8988T (cell line): ENCODE results near the gene ANKRD53.

Experiments
- DNase-seq: peaks from one replicate; pipeline ENCODE4 v3.0.0; 2011

Gene ANKRD53

DNA sequence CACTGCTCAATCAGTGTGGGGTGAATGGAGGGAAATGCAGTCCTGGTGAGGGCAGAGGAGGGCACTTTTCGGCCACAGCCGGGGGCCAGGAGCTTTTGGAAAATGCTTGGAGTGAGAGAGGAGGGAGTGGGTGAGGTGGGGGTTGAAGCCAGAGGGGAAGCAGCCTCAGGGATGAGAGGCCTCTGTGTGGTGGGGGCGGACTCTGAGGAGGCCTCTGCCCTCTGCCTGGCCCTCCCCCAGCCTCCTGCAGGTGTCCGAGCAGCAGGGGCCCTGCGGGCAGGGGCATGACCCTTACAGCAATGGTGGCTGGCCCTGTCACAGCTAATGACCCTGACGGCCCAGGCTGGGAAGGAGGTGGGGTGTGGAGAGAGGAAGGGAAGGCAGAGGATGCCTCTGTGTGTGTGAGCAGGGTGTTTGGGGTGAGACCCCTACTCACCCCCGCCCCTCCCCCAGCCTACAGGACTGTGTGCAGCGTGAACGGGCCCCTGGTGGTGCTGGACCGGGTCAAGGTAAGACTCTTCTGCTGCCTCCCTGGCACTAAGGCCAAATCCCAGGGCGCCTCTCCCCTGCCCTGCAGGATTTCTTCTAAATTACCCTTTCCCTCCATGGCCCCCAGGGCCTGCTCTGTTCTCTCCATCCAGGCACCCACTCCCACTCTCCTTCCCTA lies 35.1 kb upstream of the ANKRD53 start:
- no peak for DNase-seq

- no peak for DNase-seq
These were observed 34.2 kb upstream of the ANKRD53 start for GRCh38 chr2:70944111-70944690.

DNA sequence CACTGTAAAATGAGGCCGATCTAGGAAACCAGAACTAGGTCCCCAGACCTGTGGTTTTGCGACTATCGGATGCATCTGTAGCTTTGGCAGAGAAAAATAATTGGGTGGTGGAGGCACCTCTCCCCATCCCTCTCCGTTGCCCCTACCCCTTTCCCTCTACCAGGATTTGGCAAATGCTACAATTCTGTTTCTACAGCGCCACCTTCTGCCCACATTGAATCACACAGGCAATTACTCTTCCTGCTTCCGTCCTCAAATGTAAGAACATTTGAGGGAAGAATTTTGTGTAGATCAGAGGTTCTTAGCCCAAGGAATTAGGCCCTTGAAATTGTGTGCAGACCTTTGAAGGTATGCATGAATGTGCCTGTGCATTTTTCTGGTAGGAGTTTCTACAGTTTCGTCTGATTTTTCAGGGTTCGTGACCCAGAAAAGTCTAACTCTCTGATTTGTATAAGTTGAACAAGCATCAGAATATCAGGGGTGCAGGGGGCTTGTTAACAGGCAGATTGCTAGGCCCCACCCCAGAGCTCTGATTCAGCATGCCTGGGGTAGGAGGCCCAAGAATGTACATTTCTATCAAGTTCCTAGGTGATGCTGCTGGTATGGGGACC lies 31.5 kb upstream of the ANKRD53 start:
- no peak for DNase-seq

DNA sequence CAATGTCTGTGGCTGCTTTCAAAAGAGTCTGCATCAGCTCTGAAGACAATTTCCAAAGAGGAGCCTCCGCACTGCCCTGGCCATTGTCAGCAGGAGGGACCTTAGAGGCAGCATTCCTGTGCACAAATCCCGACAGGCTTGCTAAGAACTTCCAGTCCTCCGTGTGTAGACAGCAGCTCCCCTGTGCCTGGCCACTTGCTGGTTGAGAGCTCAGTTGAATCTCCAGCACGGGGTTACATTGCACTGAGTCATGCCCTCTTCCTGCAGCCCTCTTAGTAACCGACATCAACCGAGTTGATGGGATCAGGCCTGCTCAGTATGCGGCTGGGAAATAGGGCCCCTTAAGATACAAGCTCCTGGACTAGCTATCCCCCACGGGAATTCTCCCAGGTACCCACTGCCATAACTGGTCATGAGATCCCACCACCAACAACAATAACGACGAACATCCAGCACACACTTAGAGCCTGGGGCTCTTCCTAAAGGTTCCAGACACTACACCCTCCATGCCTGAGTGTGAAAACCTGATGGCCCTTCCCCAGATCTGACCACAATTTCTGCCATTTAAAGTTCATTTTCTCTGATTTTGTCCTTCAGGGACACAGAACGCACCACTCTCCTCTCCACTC lies 30.8 kb upstream of the ANKRD53 start:
- no peak for DNase-seq

GRCh38 chr2:70948337-70949003 lies 30.0 kb upstream of the ANKRD53 start:
- DNase-seq = peak; percentile 68

DNA sequence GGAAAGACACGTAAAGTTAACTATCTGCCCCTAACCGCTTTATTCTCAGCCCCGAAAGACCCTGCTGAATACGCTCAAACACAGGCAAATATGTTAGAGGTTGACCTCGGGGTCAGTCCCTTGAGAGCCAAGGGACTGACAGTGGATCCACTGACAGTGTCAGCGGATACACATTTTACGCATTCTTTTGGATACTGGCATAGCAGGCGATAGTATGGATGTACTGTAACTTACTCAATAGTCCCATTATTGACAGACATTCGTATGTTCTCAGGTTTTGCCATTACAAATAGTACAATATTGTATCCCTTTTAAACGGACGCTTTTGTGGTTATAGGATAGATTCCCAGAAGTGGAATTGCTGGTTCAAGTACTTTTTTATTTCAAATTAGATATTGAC lies 29.3 kb upstream of the ANKRD53 start:
- DNase-seq = no peak

GRCh38 chr2:70954886-70955285 lies 23.5 kb upstream of the ANKRD53 start:
- no peak for DNase-seq

DNA sequence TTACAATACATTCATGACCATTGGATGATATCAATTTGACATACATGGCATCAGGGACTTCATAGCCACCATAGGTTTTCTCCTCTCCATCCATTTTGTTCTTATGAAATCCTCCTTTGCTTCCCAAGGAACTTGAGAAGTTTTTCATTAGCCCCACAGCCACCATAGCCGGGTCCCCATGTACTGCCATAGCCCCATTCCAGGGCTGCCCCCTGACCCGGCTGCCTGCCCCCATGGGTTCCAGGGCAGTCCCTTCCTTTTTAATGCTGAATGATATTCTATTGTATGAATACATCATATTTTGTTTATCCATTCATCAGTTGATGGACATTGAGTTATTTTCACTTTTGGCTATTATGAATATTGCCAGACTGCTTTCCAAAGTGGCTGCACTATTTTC lies 22.3 kb upstream of the ANKRD53 start:
- DNase-seq = no peak

- no peak for DNase-seq
These were observed 20.6 kb upstream of the ANKRD53 start for GRCh38 chr2:70957798-70958197.

GRCh38 chr2:70958759-70959158 lies 19.7 kb upstream of the ANKRD53 start:
- no peak for DNase-seq

DNA sequence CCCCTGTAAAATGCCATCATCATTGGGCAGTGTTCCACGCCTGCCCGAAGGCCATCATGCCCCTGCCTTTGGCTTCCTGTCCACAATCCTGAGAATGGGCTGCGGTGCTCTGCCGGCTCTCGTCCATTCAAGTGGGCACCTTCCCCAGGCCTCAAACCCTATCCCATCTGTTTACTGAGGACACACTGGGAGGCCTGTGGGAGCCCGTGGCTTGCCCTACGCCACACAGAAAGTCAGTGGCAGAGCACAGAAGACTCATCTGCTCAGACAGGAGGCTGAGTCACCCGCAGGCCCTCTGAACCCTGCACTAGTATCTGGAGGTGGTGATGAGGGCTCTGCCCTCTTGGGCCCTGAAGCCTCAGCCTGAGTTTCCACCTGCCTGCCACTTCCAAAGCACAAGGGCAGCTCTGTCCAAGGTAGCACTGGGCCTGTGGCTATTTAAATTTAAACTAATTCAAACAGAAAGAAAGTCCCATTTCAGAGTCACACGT lies 19.1 kb upstream of the ANKRD53 start:
- no peak for DNase-seq

DNA sequence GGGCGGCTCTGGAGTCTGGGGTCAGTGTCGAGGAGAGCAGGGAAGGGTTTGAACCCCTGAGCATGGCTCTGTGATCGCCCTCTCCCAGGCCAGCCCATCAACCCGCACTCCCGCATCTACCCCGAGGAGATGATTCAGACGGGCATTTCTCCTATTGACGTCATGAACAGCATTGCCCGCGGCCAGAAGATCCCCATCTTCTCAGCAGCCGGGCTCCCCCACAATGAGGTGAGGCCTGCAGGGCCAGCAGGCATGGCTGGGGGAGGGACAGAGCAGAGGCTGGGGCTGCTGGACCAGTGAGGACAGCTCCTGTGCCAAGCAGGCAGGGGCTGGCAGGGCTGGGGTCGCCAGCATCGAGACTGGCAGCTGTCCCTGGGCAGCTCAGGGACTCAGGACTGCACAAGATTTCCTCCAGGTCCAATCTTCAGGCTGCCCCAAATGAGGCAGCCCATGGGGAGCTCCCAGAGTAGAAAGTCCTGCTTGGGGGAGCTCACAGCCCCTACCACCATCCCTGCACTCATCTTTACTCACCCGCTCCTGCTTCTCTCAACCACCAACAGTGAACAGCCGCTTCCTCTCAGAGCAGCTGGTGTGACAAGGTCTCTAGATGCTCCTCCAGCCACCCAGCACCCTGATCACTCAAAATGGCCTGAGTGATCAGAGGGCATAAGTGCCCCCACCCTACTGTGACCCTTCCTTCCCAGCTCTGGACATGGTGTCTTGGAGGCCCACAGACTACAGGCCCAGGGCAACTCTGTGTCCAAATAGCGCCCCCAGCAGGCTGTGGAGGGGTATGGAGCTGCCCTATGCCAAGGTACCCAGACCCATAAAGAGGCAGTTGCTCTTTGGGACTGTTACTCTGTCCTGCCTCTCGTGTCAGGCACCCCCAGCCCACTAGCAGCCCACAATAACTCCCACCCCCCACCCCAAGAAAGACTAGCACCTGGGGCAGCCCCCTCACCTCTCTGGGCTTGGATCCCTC lies 18.3 kb upstream of the ANKRD53 start:
- DNase-seq = no peak

DNA sequence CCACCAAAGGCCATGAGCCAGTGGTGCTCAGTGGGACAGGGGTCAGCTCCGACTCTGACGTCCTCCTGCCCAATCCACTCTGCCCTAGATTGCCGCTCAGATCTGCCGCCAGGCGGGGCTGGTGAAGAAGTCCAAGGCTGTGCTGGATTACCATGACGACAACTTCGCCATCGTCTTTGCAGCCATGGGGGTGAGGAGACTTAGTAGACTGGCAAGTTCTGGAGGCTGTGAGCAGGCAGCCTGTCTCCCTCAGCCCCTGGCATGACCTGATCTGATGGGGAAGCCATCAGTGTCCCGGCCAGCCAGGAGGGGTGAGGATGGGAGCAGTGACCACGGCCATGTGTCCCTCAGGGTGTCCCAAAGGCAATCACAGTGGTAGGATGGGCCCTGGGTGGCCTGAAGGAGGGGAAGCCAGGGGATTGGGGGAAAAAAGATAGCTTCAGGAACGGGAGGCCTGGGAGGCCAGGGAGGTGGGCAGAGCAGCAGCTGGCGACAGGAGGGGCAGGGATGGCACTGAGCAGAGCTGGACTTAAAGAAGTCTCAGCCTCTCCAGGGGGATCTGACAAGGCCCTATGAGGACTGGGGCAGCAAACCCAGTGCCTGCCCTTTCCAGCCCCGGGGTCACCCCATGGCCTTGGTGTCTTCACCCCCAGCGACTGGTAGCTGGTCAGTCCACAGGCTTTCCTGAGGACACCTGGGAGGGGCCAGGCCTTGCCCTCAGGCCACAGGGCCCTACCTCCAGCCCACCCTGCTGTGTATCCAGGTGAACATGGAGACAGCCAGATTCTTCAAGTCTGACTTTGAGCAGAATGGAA lies 17.4 kb upstream of the ANKRD53 start:
- no peak for DNase-seq

DNA sequence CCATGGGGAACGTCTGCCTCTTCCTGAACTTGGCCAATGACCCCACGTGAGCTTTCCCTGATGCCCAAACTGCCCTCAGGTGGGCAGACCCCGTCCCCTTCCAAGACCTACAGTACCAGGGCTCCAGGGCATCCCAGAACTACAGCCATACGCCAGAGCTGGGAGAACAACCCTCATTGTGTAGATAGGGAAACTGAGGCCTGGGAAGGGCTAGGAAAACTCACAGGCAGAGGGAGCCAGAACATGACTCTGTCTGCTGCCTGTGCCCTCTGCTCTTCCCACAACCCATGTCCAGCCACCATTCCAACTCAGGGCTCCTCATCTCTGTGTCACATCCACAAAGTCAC lies 16.8 kb upstream of the ANKRD53 start:
- DNase-seq = no peak

DNA sequence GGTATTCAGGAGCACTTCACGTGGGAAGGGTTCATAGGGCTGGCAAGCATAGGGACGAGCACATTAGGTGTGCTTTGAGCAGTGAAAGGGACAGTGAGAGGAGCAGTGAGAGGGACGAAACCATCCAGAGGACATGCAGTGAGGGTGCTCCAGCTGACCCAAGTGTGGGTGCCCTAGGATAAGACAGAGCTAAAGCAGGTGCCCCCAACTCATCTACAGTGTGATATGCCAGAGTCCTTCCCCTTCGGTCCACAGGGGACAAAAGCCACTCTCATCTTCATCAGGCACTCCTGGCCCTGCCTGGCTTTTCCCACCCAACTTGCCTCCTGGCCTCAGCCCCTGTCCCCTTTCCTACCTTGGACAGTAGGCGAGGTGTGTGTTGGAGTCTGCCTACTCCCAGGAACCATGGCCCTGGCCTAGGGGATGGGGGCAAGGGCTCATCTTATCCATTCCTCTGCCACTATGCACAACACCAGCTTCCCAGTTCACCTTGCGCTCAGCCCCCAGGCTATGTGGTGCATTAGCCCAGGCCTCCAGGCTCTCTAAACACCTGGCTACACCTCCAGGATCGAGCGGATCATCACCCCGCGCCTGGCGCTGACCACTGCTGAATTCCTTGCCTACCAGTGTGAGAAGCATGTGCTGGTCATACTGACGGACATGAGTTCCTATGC lies 16.1 kb upstream of the ANKRD53 start:
- DNase-seq = no peak

DNA sequence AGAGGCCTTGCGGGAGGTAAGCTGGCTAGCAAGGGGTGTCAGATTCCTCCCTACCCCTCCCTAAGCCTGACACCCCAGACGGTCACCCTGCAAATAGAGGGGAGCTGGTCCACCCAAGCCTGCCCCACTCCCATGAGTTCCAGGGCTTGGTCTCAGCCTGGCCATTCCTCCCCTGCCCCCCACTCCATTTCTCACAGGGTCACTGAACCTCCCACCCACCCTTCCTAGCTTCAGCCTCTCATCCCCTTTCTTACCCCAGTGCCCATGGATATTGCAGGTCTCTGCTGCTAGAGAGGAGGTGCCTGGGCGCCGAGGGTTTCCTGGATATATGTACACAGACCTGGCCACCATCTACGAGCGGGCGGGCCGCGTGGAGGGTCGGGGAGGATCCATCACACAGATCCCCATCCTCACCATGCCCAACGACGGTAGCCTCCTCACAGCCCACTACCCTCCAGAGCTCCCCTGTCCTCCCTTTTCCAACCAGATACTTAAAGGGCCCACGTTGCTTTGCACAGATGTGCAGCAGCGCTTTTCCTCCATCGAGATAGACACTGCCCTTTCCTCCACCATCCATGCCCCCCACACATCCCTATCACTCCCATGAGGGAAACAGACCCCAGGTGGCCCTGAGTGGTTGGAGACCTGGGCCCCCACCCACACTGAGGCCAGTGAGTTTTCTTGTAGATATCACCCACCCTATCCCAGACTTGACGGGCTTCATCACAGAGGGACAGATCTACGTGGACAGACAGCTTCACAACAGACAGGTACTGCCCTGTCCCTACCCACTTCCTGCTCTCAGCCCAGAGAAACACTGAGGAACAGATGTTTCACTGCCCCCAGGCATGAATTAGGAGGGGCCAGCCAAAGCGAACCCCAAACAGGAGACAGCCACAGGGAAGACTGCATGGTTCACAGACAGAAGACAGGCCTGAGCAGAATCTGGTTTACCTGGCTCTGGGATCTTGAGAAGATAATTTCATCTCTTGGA lies 15.2 kb upstream of the ANKRD53 start:
- DNase-seq = no peak

DNA sequence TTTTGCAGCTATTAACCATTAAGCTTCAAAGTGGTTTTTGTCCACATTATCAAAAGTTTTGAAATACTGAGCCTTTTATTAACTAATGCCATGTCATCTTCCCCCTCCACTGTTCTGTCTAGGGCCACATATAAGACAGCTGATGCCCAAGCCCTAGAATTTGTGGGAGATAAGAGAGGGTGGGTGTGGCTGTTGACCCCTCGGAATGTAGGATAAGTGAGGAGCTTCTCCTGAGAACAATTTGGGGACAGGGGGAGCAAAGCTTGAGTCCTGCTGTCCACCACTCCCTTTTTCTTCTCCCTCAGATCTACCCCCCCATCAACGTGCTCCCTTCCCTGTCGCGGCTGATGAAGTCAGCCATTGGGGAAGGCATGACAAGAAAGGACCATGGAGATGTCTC lies 14.3 kb upstream of the ANKRD53 start:
- DNase-seq = no peak

DNA sequence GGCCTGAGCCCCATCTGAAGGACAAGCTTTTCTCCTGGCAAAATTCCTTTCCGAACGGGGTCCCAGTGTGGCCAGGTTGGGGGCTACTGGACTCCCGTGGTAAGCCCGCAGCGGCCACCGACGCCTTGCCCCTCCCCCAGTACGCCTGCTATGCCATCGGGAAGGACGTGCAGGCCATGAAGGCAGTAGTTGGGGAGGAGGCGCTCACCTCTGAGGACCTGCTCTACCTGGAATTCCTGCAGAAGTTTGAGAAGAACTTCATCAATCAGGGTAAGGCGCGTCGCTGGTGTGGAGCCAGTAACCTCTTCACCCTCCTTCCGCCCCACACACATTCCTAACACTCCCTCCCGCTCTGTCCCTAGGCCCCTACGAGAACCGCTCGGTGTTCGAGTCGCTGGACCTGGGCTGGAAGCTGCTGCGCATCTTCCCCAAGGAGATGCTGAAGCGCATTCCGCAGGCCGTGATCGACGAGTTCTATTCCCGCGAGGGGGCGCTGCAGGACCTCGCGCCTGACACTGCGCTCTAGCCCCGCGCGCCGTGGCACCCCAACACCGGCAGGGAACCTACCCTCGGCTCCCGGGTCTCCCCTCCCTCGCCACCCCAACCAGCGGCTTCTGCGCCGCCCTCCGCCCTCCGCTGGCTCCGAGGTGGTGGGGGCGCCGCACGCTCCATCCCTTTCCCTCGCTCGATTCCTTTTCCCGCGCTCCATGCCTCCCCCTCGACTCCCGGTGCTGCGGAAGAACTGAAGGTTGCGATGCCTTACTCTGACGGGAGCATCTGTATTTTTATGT lies 13.6 kb upstream of the ANKRD53 start:
- peak; percentile 73 for DNase-seq

DNA sequence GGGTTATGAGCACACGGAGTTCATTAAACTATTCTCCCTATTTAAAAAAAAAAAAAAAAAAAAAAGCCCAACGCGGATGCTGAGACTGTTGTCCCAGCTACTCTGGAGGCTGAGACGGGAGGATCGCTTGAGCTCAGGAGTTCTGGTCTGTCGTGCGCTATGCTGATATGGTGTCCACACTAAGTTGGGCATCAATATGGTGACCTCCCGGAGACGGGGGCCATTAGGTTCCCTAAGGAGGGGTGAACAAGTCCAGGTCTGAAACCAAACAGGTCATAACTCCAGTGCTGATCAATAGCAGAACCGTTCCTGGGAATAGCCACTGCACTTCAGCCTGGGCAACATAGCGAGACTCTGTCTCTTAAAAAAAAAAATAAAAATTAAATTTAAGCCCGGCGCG lies 12.9 kb upstream of the ANKRD53 start:
- no peak for DNase-seq
